Thyroid gland (tissue), 4 donors: Measurements from ENCODE around the gene LCN15. TPM values are rescaled to one million over a fixed set of nuclear protein-coding genes. Genes with fewer than 3 reads are reported as not detected.
"Not testable (repeated sequence)": the region's sequence is repeated elsewhere in the genome, so short reads cannot be mapped to it uniquely, and the experiment has no call there.

Source experiments
- DNase-seq, 2 donors: peaks; one replicate each; pipeline ENCODE4 v3.0.0-alpha.2; 2019
- H3K27ac ChIP-seq, 3 donors: fragments of 200-600 bp; sonication (generic); 1 replicate in 2 of 3; 2 replicates in 1 of 3; pipeline ENCODE4 v1.5.1; 2016 to 2019; ENCODE audit warnings: mild to moderate bottlenecking in 1 of 3, moderate library complexity in 1 of 3
- H3K27me3 ChIP-seq: fragments of 200-600 bp; sonication (generic); one replicate; pipeline ENCODE4 v1.5.1; 2019
- H3K36me3 ChIP-seq, 2 donors: fragments of 200-600 bp; sonication (generic); one replicate each; pipeline ENCODE4 v1.5.1; 2016 to 2019
- H3K4me1 ChIP-seq, 2 donors: fragments of 200-600 bp; sonication (generic); one replicate each; pipeline ENCODE4 v1.5.1; 2017 to 2019
- H3K4me3 ChIP-seq, 3 donors: fragments of 200-600 bp; sonication (generic); replicated peaks in 1 of 3; 1 replicate in 2 of 3; 2 replicates in 1 of 3; pipeline ENCODE4 v1.5.1; 2016; ENCODE audit warnings: mild to moderate bottlenecking in 1 of 3
- H3K9me3 ChIP-seq: fragments of 200-600 bp; sonication (generic); one replicate; pipeline ENCODE4 v1.5.1; 2017
- CTCF ChIP-seq, 6 experiments: fragments of 200-600 bp in 3 of 6; fragments of 450-650 bp in 3 of 6; sonication (generic) in 3 of 6; IDR thresholded peaks; one replicate each; pipeline ENCODE4 v1.5.1; 2016 to 2019; ENCODE audit warnings: antibody characterized with exemption in 6 of 6, mild to moderate bottlenecking in 2 of 6, inconsistent platforms in 1 of 6, moderate library complexity in 1 of 6
- POLR2A ChIP-seq, 2 donors: fragments of 450-650 bp; IDR thresholded peaks; one replicate each; pipeline ENCODE4 v1.6.1; 2017; ENCODE audit warnings: antibody characterized with exemption in 2 of 2, mild to moderate bottlenecking in 2 of 2, moderate library complexity in 1 of 2
- WGBS, 2 donors: methylation state at CpG; one replicate each; pipeline ENCODE4 v1.1.5; 2017; 5-methylcytosine and 5-hydroxymethylcytosine counted together
- intact Hi-C: fragments of 100-400 bp; cut with DNase I; formaldehyde crosslinking; loops from one replicate; pipeline ENCODE4 v1.15.1; 2023
- total RNA-seq, 4 donors: library from RNA; depleted of rRNA; stranded (reverse); fragments of >200 nt; gene quantifications; one replicate each; pipeline ENCODE4 v1.2.3, GENCODE V29; 2016

The LCN15 gene
- total RNA-seq, 4 donors from 2014 or later: not detected

GRCh38 chr9:136771907-136772415, 7.6 kb upstream of the LCN15 start:
- no peak for DNase-seq
- no peak for TF ChIP-seq CTCF (IDR thresholded peaks at IDR 0.05)
- TF ChIP-seq POLR2A (IDR thresholded peaks at IDR 0.05): no peak
- Histone ChIP-seq H3K9me3 (no peaks in the 10 kb centered on the region), H3K36me3 (no peaks in the 10 kb centered on the region), H3K27ac (no peak overlapping the region), H3K4me3 (no peak overlapping the region), H3K4me1 (no peaks in the 10 kb centered on the region), H3K27me3 (no peaks in the 10 kb centered on the region)
- intact Hi-C loops: no loop called here
- WGBS, 2 donors: 58 to 76% methylated on average over 3 of the region's 3 CpGs

GRCh38 chr9:136769710-136770191, 5.4 kb upstream of the LCN15 start:
- 18 to 23% methylated on average over 7 to 13 of the region's 16 CpGs for WGBS, 2 donors
- Histone ChIP-seq H3K4me1 (no peaks in the 10 kb centered on the region), H3K27me3 (no peaks in the 10 kb centered on the region), H3K9me3 (no peaks in the 10 kb centered on the region), H3K27ac (no peak overlapping the region), H3K36me3 (no peaks in the 10 kb centered on the region), H3K4me3 (no peak overlapping the region)
- peak in 2 of 6 experiments; percentile 9 to 50 for TF ChIP-seq CTCF (IDR thresholded peaks at IDR 0.05)
- TF ChIP-seq POLR2A (IDR thresholded peaks at IDR 0.05): no peak
- intact Hi-C loops: no loop called here
- no peak for DNase-seq

- 44 to 51% methylated on average over 18 of the region's 18 CpGs for WGBS, 2 donors
- peak; percentile 56 to 58 for DNase-seq
- H3K4me3 ChIP-seq, H3K4me1 ChIP-seq, H3K9me3 ChIP-seq, H3K27ac ChIP-seq, H3K27me3 ChIP-seq, intact Hi-C loops, H3K36me3 ChIP-seq: not testable (repeated sequence)
- TF ChIP-seq CTCF (IDR thresholded peaks at IDR 0.05): peak in 1 of 6 experiments; percentile 37
These were observed 2.2 kb upstream of the LCN15 start for GRCh38 chr9:136766410-136767120.

GRCh38 chr9:136765745-136766409, 1.6 kb upstream of the LCN15 start:
- H3K4me3 ChIP-seq, DNase-seq, H3K27ac ChIP-seq, H3K9me3 ChIP-seq, H3K27me3 ChIP-seq, H3K36me3 ChIP-seq, H3K4me1 ChIP-seq, intact Hi-C loops: not testable (repeated sequence)
- WGBS, 2 donors: 82 to 83% methylated on average over 14 of the region's 14 CpGs

GRCh38 chr9:136765041-136765440, 723 bp upstream of the LCN15 start:
- WGBS, 2 donors: 92 to 93% methylated on average over 7 to 13 of the region's 14 CpGs
- no peak overlapping the region for H3K4me3 ChIP-seq
- H3K27me3 ChIP-seq: no peaks in the 10 kb centered on the region

More at GRCh38 chr9:136765041-136765440, 723 bp upstream of the LCN15 start:
- Histone ChIP-seq H3K4me1 (peaks cover 0 to 5% of the 10 kb centered on the region in 2 donors), H3K9me3 (no peaks in the 10 kb centered on the region), H3K27ac (no peak overlapping the region), H3K36me3 (no peaks in the 10 kb centered on the region)
- intact Hi-C loops: no loop called here
- no peak for DNase-seq
- TF ChIP-seq POLR2A (IDR thresholded peaks at IDR 0.05) (no peak), CTCF (IDR thresholded peaks at IDR 0.05) (no peak)
